H9 (cell line): ENCODE results near the gene SLC16A13. TPM values are rescaled to one million over a fixed set of nuclear protein-coding genes. Genes with fewer than 3 reads are reported as not detected.

Source experiments
- DNase-seq: peaks from one replicate; pipeline ENCODE4 v3.0.0-alpha.2; 2017
- H2AFZ ChIP-seq: one replicate; pipeline ENCODE4 v1.6.1; 2013; ENCODE audit warnings: mild to moderate bottlenecking, low read length, control low read depth, moderate library complexity
- H2AK5ac ChIP-seq: 2 replicates; pipeline ENCODE4 v1.6.1; 2013; ENCODE audit warnings: low read length, control low read depth, mixed read lengths; ENCODE audit not compliant: insufficient read length
- H2BK120ac ChIP-seq: one replicate; pipeline ENCODE4 v1.6.1; 2013; ENCODE audit warnings: low read depth, mild to moderate bottlenecking, low read length, control low read depth, inconsistent platforms; ENCODE audit not compliant: poor library complexity, severe bottlenecking
- H2BK12ac ChIP-seq: 2 replicates; pipeline ENCODE4 v1.6.1; 2013; ENCODE audit warnings: low read length, control low read depth, mixed read lengths, low read depth; ENCODE audit not compliant: insufficient read length
- H2BK15ac ChIP-seq: 2 replicates; pipeline ENCODE4 v1.6.1; 2013; ENCODE audit warnings: low read depth, low read length, control low read depth
- H2BK20ac ChIP-seq: one replicate; pipeline ENCODE4 v1.6.1; 2013; ENCODE audit warnings: low read depth, mild to moderate bottlenecking, low read length, control low read depth, inconsistent platforms; ENCODE audit not compliant: poor library complexity, severe bottlenecking
- H2BK5ac ChIP-seq: 2 replicates; pipeline ENCODE4 v1.6.1; 2013; ENCODE audit warnings: low read length, control low read depth, mixed read lengths; ENCODE audit not compliant: insufficient read length
- H3K14ac ChIP-seq: 2 replicates; pipeline ENCODE4 v1.6.1; 2013; ENCODE audit warnings: low read length, control low read depth; ENCODE audit not compliant: insufficient read depth
- H3K18ac ChIP-seq: 2 replicates; pipeline ENCODE4 v1.6.1; 2013; ENCODE audit warnings: low read depth, mild to moderate bottlenecking, mixed read lengths, low read length, control low read depth; ENCODE audit not compliant: insufficient read length
- H3K23ac ChIP-seq: 2 replicates; pipeline ENCODE4 v1.6.1; 2013; ENCODE audit warnings: low read length, control low read depth, mixed read lengths, low read depth; ENCODE audit not compliant: insufficient read length
- H3K23me2 ChIP-seq: 2 replicates; pipeline ENCODE4 v1.6.1; 2013; ENCODE audit warnings: low read depth, mild to moderate bottlenecking, mixed read lengths, low read length, control low read depth; ENCODE audit not compliant: insufficient read length, poor library complexity, severe bottlenecking
- H3K27ac ChIP-seq: 2 replicates; pipeline ENCODE4 v1.5.1; 2013; ENCODE audit warnings: low read length, control low read depth, mixed read lengths, low read depth; ENCODE audit not compliant: insufficient read length
- H3K27me3 ChIP-seq: 2 replicates; pipeline ENCODE4 v1.6.1; 2013; ENCODE audit warnings: low read length, control low read depth, inconsistent platforms; ENCODE audit not compliant: insufficient read depth
- H3K4ac ChIP-seq: 2 replicates; pipeline ENCODE4 v1.6.1; 2013; ENCODE audit warnings: low read depth, mild to moderate bottlenecking, control low read depth, inconsistent platforms, low read length, moderate library complexity
- H3K4me1 ChIP-seq: 2 replicates; pipeline ENCODE4 v1.6.1; 2013; ENCODE audit warnings: low read length, control low read depth, inconsistent platforms; ENCODE audit not compliant: insufficient read depth
- H3K4me2 ChIP-seq: 2 replicates; pipeline ENCODE4 v1.6.1; 2013; ENCODE audit warnings: low read length, control low read depth, mixed read lengths; ENCODE audit not compliant: insufficient read length, insufficient read depth
- H3K56ac ChIP-seq: 2 replicates; pipeline ENCODE4 v1.6.1; 2013; ENCODE audit warnings: low read depth, mild to moderate bottlenecking, mixed read lengths, low read length, control low read depth; ENCODE audit not compliant: insufficient read length
- H3K79me1 ChIP-seq: 2 replicates; pipeline ENCODE4 v1.6.1; 2013; ENCODE audit warnings: low read depth, mild to moderate bottlenecking, moderate library complexity, low read length, control low read depth, inconsistent platforms; ENCODE audit not compliant: insufficient read depth, poor library complexity, severe bottlenecking
- H3K79me2 ChIP-seq: 2 replicates; pipeline ENCODE4 v1.6.1; 2013; ENCODE audit warnings: low read length, control low read depth, inconsistent platforms; ENCODE audit not compliant: insufficient read depth
- H3K9ac ChIP-seq: 2 replicates; pipeline ENCODE4 v1.6.1; 2013; ENCODE audit warnings: low read length, control low read depth, mixed read lengths; ENCODE audit not compliant: insufficient read length; ENCODE audit errors: extremely low read depth
- H3K9me3 ChIP-seq: one replicate; pipeline ENCODE4 v1.6.1; 2013; ENCODE audit warnings: low read depth, low read length, inconsistent platforms; ENCODE audit not compliant: control insufficient read depth
- H3T11ph ChIP-seq: one replicate; pipeline ENCODE4 v1.6.1; 2013; ENCODE audit warnings: mild to moderate bottlenecking, low read length, control low read depth, inconsistent platforms
- H4K20me1 ChIP-seq: one replicate; pipeline ENCODE4 v1.6.1; 2013; ENCODE audit not compliant: control insufficient read depth, insufficient read length, insufficient read depth
- H4K5ac ChIP-seq: 2 replicates; pipeline ENCODE4 v1.6.1; 2013; ENCODE audit warnings: low read depth, mild to moderate bottlenecking, mixed read lengths, low read length, control low read depth; ENCODE audit not compliant: insufficient read length
- H4K8ac ChIP-seq: replicated peaks from 2 replicates; pipeline ENCODE4 v1.6.1; 2013; ENCODE audit warnings: low read length, control low read depth, mixed read lengths, low read depth; ENCODE audit not compliant: insufficient read length
- H4K91ac ChIP-seq: 2 replicates; pipeline ENCODE4 v1.6.1; 2013; ENCODE audit warnings: low read depth, mild to moderate bottlenecking, moderate library complexity, mixed read lengths, low read length, control low read depth; ENCODE audit not compliant: insufficient read length
- H3K27ac Mint-ChIP-seq, 3 experiments: 2 replicates in 2 of 3; 3 replicates in 1 of 3; pipeline ENCODE4 v1.8.0; 2020 to 2021; ENCODE audit warnings: mixed read lengths in 3 of 3, mild to moderate bottlenecking in 1 of 3, moderate library complexity in 1 of 3
- H3K27me3 Mint-ChIP-seq: 2 replicates; pipeline ENCODE4 v1.8.0; 2021; ENCODE audit warnings: low read depth, mild to moderate bottlenecking, moderate library complexity, mixed read lengths
- H3K36me3 Mint-ChIP-seq, 3 experiments: 2 replicates in 2 of 3; 3 replicates in 1 of 3; pipeline ENCODE4 v1.8.0; 2020 to 2021; ENCODE audit warnings: low read depth in 3 of 3, mixed read lengths in 3 of 3; ENCODE audit not compliant: insufficient read depth in 1 of 3
- H3K4me1 Mint-ChIP-seq, 2 experiments: 2 replicates each; pipeline ENCODE4 v1.8.0; 2020; ENCODE audit warnings: mixed read lengths in 2 of 2
- H3K4me3 Mint-ChIP-seq, 2 experiments: 2 replicates in 1 of 2; 3 replicates in 1 of 2; pipeline ENCODE4 v1.8.0; 2020 to 2021; ENCODE audit warnings: mild to moderate bottlenecking in 2 of 2, mixed read lengths in 2 of 2, moderate library complexity in 1 of 2
- H3K9me3 Mint-ChIP-seq, 2 experiments: 2 replicates in 1 of 2; 3 replicates in 1 of 2; pipeline ENCODE4 v1.8.0; 2020; ENCODE audit warnings: mild to moderate bottlenecking in 2 of 2, mixed read lengths in 2 of 2, moderate library complexity in 1 of 2
- CTCF ChIP-seq: fragments of 200-600 bp; sonication (generic); conservative IDR thresholded peaks from 3 replicates; pipeline ENCODE4 v1.8.0; 2021; ENCODE audit warnings: antibody characterized with exemption, mild to moderate bottlenecking
- WGBS: extraction: QIAGEN DNeasy Blood & Tissue Kit; methylation state at CpG from one replicate; pipeline ENCODE4 v1.1.7; 2013; ENCODE audit warnings: missing lambda C conversion rate, low lambda C conversion rate, mixed read lengths; ENCODE audit not compliant: insufficient read length; ENCODE audit errors: extremely low coverage; 5-methylcytosine and 5-hydroxymethylcytosine counted together
- total RNA-seq: library from RNA; stranded (reverse); gene quantifications from 2 replicates; pipeline ENCODE4 v1.2.1, GENCODE V29; 2021

SLC16A13 gene
- total RNA-seq, 1 experiment from 2014 or later = 6.1 TPM

GRCh38 chr17:7078711-7079110 lies 42.9 kb downstream of the SLC16A13 start:
- TF ChIP-seq CTCF = no peak
- peaks cover 20% of the 10 kb centered on the region for H3K27me3 Mint-ChIP-seq
- peaks cover 0 to 6% of the 10 kb centered on the region in 2 experiments; a peak in 1 of 5 replicates for H3K9me3 Mint-ChIP-seq
- H3K9ac ChIP-seq = no peak overlapping the region
- no peak overlapping the region for H2BK120ac ChIP-seq
- H3K79me1 ChIP-seq = no peaks in the 10 kb centered on the region
- H2BK20ac ChIP-seq = no peak overlapping the region
- H3K4me3 Mint-ChIP-seq = no peak overlapping the region; a peak in 1 of 5 replicates
- H4K8ac ChIP-seq = no peak overlapping the region
- H3K79me2 ChIP-seq = no peaks in the 10 kb centered on the region
- no peak overlapping the region for H3T11ph ChIP-seq
- H3K27ac Mint-ChIP-seq = no peak overlapping the region; a peak in 1 of 7 replicates
- no peak overlapping the region for H3K18ac ChIP-seq
- H3K27ac ChIP-seq = no peak overlapping the region
- H2AK5ac ChIP-seq = no peak overlapping the region
- H3K4me1 Mint-ChIP-seq = no peaks in the 10 kb centered on the region
- H3K14ac ChIP-seq = no peak overlapping the region
- no peaks in the 10 kb centered on the region for H3K36me3 Mint-ChIP-seq
- H2BK5ac ChIP-seq = no peak overlapping the region
- no peak overlapping the region for H3K4me2 ChIP-seq
- H3K4ac ChIP-seq = no peak overlapping the region
- H2AFZ ChIP-seq = no peak overlapping the region
- no peaks in the 10 kb centered on the region for H4K20me1 ChIP-seq
- no peaks in the 10 kb centered on the region for H3K4me1 ChIP-seq
- no peak for DNase-seq
- H4K91ac ChIP-seq = no peak overlapping the region
- H3K27me3 ChIP-seq = no peaks in the 10 kb centered on the region; the same call in 1 of the 2 replicates
- no peak overlapping the region for H2BK12ac ChIP-seq
- no peaks in the 10 kb centered on the region for H3K23me2 ChIP-seq
- H3K9me3 ChIP-seq = no peaks in the 10 kb centered on the region
- H2BK15ac ChIP-seq = no peak overlapping the region
- no peak overlapping the region for H4K5ac ChIP-seq
- no peak overlapping the region for H3K23ac ChIP-seq
- no peak overlapping the region for H3K56ac ChIP-seq
- WGBS = 100% methylated on average over 4 of the region's 10 CpGs
